CD4-positive, alpha-beta T cell (primary cell): ENCODE data around the gene PTGR1. TPM values are rescaled to one million over a fixed set of nuclear protein-coding genes. Genes with fewer than 3 reads are reported as not detected.
A peak's percentile ranks its signal among the peaks of the same experiment; 100 is the strongest.

Experiments
- ATAC-seq: fragments of 200-7000 bp; cut with Tn5 transposase; one replicate; pipeline ENCODE4 v1.10.0; 2022; ENCODE audit warnings: mild to moderate bottlenecking; ENCODE audit not compliant: poor library complexity
- CTCF ChIA-PET: fragments of 350-600 bp; sonication (Branson Sonifier 250); formaldehyde crosslinking; loops from one replicate; lab custom pipeline; 2021; ENCODE audit warnings: antibody characterized with exemption, inconsistent platforms; lab: Charles Lee
- POLR2A ChIA-PET: fragments of 350-600 bp; sonication (Branson Sonifier 250); formaldehyde crosslinking; loops from one replicate; lab custom pipeline; 2021; ENCODE audit warnings: antibody characterized with exemption, inconsistent platforms; lab: Charles Lee
- DNase-seq, 14 experiments: peaks; one replicate each; pipeline ENCODE4 v3.0.0-alpha.2; 2013 to 2020; ENCODE audit warnings: mixed read lengths in 2 of 14
- H3K27ac ChIP-seq, 2 donors: one replicate each; pipeline versions ENCODE4 v1.5.1 to v1.7.0; 2013; ENCODE audit warnings: low read length in 2 of 2, low read depth in 1 of 2, mild to moderate bottlenecking in 1 of 2
- H3K27me3 ChIP-seq, 2 experiments: 1 replicate in 1 of 2; 2 replicates in 1 of 2; pipeline versions ENCODE4 v1.6.1 to v1.7.0; 2013; ENCODE audit warnings: low read length in 2 of 2, control low read depth in 1 of 2, mild to moderate bottlenecking in 1 of 2, moderate library complexity in 1 of 2; ENCODE audit not compliant: insufficient read depth in 2 of 2, control insufficient read depth in 1 of 2
- H3K36me3 ChIP-seq: one replicate; pipeline ENCODE4 v1.6.1; 2013; ENCODE audit warnings: low read length, control low read depth; ENCODE audit not compliant: insufficient read depth
- H3K4me1 ChIP-seq: one replicate; pipeline ENCODE4 v1.6.1; 2013; ENCODE audit warnings: low read length, control low read depth; ENCODE audit not compliant: insufficient read depth
- H3K4me3 ChIP-seq: one replicate; pipeline ENCODE4 v1.5.1; 2013; ENCODE audit warnings: mild to moderate bottlenecking, low read length, moderate library complexity
- H3K9me3 ChIP-seq, 2 experiments: 1 replicate in 1 of 2; 2 replicates in 1 of 2; pipeline versions ENCODE4 v1.6.1 to v1.7.0; 2013; ENCODE audit warnings: low read length in 2 of 2, mild to moderate bottlenecking in 2 of 2, control low read depth in 1 of 2, moderate library complexity in 1 of 2; ENCODE audit not compliant: control insufficient read depth in 1 of 2, insufficient read depth in 1 of 2
- H3K27ac Mint-ChIP-seq: one replicate; pipeline ENCODE4 v1.8.0; 2020; ENCODE audit warnings: mixed read lengths
- H3K27me3 Mint-ChIP-seq: one replicate; pipeline ENCODE4 v1.8.0; 2021; ENCODE audit warnings: mixed read lengths
- H3K36me3 Mint-ChIP-seq: one replicate; pipeline ENCODE4 v1.8.0; 2021; ENCODE audit warnings: low read depth, mixed read lengths
- H3K4me1 Mint-ChIP-seq: one replicate; pipeline ENCODE4 v1.8.0; 2021; ENCODE audit warnings: low read depth, mixed read lengths
- H3K4me3 Mint-ChIP-seq: one replicate; pipeline ENCODE4 v1.8.0; 2020; ENCODE audit warnings: mild to moderate bottlenecking, mixed read lengths
- H3K9me3 Mint-ChIP-seq: one replicate; pipeline ENCODE4 v1.8.0; 2020; ENCODE audit warnings: mixed read lengths
- CTCF ChIP-seq: fragments of 200-600 bp; IDR thresholded peaks from one replicate; pipeline ENCODE4 v1.8.0; 2022; ENCODE audit warnings: antibody characterized with exemption, mild to moderate bottlenecking
- intact Hi-C, 2 experiments: fragments of 100-400 bp; cut with DNase I in 1 of 2; cut with micrococcal nuclease in 1 of 2; formaldehyde crosslinking; loops; one replicate each; pipeline versions ENCODE4 v1.15.1 to v1.9.0; 2023 to 2025; cut with DNase I, micrococcal nuclease
- total RNA-seq, 174 experiments: library from RNA in 2 of 174; stranded (reverse) in 2 of 174; gene quantifications; one replicate each; pipeline ENCODE4 v1.2.3 and lab custom pipeline; 2021 to 2026

Gene PTGR1
- total RNA-seq, 2 experiments from 2014 or later: 0.36 TPM; not detected in 1

DNA sequence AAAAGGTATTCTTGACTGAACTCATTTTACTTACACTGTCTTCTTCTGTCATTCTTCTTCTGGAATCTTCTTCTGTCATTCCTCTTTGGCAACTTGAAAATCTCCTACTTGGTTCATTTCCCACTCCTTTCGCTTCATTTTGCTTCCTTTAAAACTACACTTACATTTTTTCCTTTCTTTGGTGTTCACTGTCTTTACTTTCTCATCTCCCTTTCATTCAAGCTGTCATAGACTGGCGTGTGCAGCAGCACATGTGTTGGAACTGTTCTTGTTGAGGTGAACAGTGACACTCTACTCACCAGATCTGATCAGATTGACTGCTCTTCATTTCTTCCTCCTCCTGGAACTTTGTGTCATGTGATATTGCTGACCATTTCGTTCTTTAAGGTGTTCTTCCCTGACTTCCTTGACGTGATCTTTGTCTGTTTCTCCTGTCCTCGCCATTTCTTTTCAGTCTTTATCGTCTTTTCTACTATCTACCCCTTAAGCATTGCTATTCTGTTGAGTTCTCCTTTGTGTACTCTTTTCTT, 38.0 kb upstream of the PTGR1 start:
- intact Hi-C loops: loop anchor here in 1 of 2 experiments (10.0 kb wide), 3 partner anchors 257 to 1587 kb away; partner anchors contain the start of genes FKBP15, KIAA1958, SLC31A1 and UGCG
- Histone ChIP-seq H3K4me1 (peaks cover 4% of the 10 kb centered on the region), H3K4me3 (no peak overlapping the region), H3K27me3 (no peaks in the 10 kb centered on the region), H3K9me3 (no peaks in the 10 kb centered on the region), H3K36me3 (no peaks in the 10 kb centered on the region), H3K27ac (no peak overlapping the region)
- ATAC-seq: no peak
- no peak for DNase-seq
- H3K9me3 Mint-ChIP-seq: no peaks in the 10 kb centered on the region
- CTCF ChIA-PET: interaction anchor here (1.5 kb wide), 1 partner anchor 16 kb away, joined by 3 read pairs; no protein-coding TSS in a partner anchor
- POLR2A ChIA-PET: no interaction called here
- no peak for TF ChIP-seq CTCF
- H3K27me3 Mint-ChIP-seq: no peaks in the 10 kb centered on the region
- no peaks in the 10 kb centered on the region for H3K36me3 Mint-ChIP-seq
- H3K4me1 Mint-ChIP-seq: peaks cover 37% of the 10 kb centered on the region
- H3K4me3 Mint-ChIP-seq: no peak overlapping the region
- H3K27ac Mint-ChIP-seq: no peak overlapping the region

DNA sequence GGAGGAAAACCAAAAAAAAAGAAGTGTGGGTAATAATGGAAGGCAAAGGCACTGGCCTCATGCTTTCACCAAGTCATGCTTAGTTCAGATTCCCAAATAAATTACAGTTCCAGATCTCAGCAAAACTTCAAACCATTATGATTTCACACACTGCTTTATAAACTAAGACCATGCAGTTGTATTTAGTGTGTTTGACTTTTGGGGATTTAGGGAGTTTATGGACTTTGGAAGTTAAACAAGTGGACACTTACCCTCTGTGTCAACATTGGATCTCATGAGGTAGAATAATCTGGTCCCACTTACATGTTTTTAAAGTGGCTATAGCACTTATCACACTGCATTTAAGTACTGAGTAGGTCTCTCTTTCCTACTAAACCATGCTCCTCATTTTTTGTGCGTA, 35.4 kb upstream of the PTGR1 start:
- POLR2A ChIA-PET: no interaction called here
- H3K27me3 Mint-ChIP-seq: no peaks in the 10 kb centered on the region
- DNase-seq (no peak), ATAC-seq (no peak)
- intact Hi-C loops: loop anchor here in 1 of 2 experiments (5.0 to 10.0 kb wide), 8 partner anchors 260 to 1642 kb away; partner anchors contain the start of genes CDC26, FKBP15, INIP and KIAA1958
- no peaks in the 10 kb centered on the region for H3K36me3 ChIP-seq
- no peak overlapping the region for H3K4me3 ChIP-seq
- H3K4me1 Mint-ChIP-seq: peaks cover 58% of the 10 kb centered on the region
- no peak for TF ChIP-seq CTCF
- H3K9me3 Mint-ChIP-seq: no peaks in the 10 kb centered on the region
- no peak overlapping the region for H3K4me3 Mint-ChIP-seq
- no peak overlapping the region for H3K27ac ChIP-seq
- peaks cover 18% of the 10 kb centered on the region for H3K4me1 ChIP-seq
- CTCF ChIA-PET: no interaction called here
- H3K27me3 ChIP-seq: no peaks in the 10 kb centered on the region
- H3K9me3 ChIP-seq: no peaks in the 10 kb centered on the region
- peaks cover 12% of the 10 kb centered on the region for H3K36me3 Mint-ChIP-seq
- no peak overlapping the region for H3K27ac Mint-ChIP-seq

GRCh38 chr9:111633389-111633736, 33.9 kb upstream of the PTGR1 start:
- peak overlapping the region; percentile 51 for H3K27ac Mint-ChIP-seq
- peaks cover 58% of the 10 kb centered on the region for H3K4me1 Mint-ChIP-seq
- no peak for ATAC-seq
- TF ChIP-seq CTCF: no peak
- H3K27me3 Mint-ChIP-seq: no peaks in the 10 kb centered on the region
- Histone ChIP-seq H3K4me1 (peaks cover 18% of the 10 kb centered on the region), H3K27me3 (no peaks in the 10 kb centered on the region), H3K4me3 (no peak overlapping the region), H3K27ac (no peak overlapping the region), H3K9me3 (no peaks in the 10 kb centered on the region), H3K36me3 (no peaks in the 10 kb centered on the region)
- no peak for DNase-seq
- peak overlapping the region; percentile 93 for H3K4me3 Mint-ChIP-seq
- intact Hi-C loops: loop anchor here in 1 of 2 experiments (2.0 to 10.0 kb wide), 9 partner anchors 27 to 1644 kb away; partner anchors contain the start of genes CDC26, FKBP15, GNG10 and INIP
- CTCF ChIA-PET: interaction anchor here (1.1 kb wide), 1 partner anchor 35 kb away, joined by 3 read pairs; no protein-coding TSS in a partner anchor
- H3K36me3 Mint-ChIP-seq: peaks cover 12% of the 10 kb centered on the region
- POLR2A ChIA-PET: no interaction called here
- no peaks in the 10 kb centered on the region for H3K9me3 Mint-ChIP-seq
